OCI-LY1 (cell line): ENCODE measurements around the gene PRR16.

Experiments used
- EZH2 ChIP-seq: fragments of 200-600 bp; sonication (generic), shearing (Covaris generic); IDR thresholded peaks from 2 replicates; pipeline ENCODE4 v1.8.0; 2017; ENCODE audit warnings: borderline replicate concordance, mixed run types, mild to moderate bottlenecking, antibody characterized with exemption, low read length, moderate library complexity, mixed read lengths
- TF ChIP-seq, protein P1 (sequence below): fragments of 200-600 bp; sonication (generic), shearing (Covaris generic); IDR thresholded peaks from 2 replicates; pipeline ENCODE4 v1.5.1; 2017; ENCODE audit warnings: mild to moderate bottlenecking, antibody characterized with exemption, low read length, moderate library complexity, mixed read lengths

GRCh38 chr5:120454094-120454798, 9.9 kb upstream of the PRR16 start:
- TF ChIP-seq, protein P1, sequence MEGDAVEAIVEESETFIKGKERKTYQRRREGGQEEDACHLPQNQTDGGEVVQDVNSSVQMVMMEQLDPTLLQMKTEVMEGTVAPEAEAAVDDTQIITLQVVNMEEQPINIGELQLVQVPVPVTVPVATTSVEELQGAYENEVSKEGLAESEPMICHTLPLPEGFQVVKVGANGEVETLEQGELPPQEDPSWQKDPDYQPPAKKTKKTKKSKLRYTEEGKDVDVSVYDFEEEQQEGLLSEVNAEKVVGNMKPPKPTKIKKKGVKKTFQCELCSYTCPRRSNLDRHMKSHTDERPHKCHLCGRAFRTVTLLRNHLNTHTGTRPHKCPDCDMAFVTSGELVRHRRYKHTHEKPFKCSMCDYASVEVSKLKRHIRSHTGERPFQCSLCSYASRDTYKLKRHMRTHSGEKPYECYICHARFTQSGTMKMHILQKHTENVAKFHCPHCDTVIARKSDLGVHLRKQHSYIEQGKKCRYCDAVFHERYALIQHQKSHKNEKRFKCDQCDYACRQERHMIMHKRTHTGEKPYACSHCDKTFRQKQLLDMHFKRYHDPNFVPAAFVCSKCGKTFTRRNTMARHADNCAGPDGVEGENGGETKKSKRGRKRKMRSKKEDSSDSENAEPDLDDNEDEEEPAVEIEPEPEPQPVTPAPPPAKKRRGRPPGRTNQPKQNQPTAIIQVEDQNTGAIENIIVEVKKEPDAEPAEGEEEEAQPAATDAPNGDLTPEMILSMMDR = no peak
- TF ChIP-seq EZH2 = no peak
